HL-60 (cell line): ENCODE data around the gene GPR141.

Experiments used
- GABPA ChIP-seq: IDR thresholded peaks from 2 replicates; pipeline ENCODE4 v1.6.1; 2012; ENCODE audit warnings: low read depth
- POLR2AphosphoS5 ChIP-seq: IDR thresholded peaks from 2 replicates; pipeline ENCODE4 v1.6.1; 2012; ENCODE audit warnings: low read depth
- TF ChIP-seq, protein P1 (sequence below): IDR thresholded peaks from one replicate; pipeline ENCODE4 v1.5.1; 2011; ENCODE audit warnings: low read length, control low read depth, inconsistent platforms; ENCODE audit not compliant: insufficient read depth
- TF ChIP-seq, protein P2 (sequence below): IDR thresholded peaks from 2 replicates; pipeline ENCODE4 v1.6.1; 2012; ENCODE audit warnings: low read depth; ENCODE audit not compliant: insufficient replicate concordance

DNA sequence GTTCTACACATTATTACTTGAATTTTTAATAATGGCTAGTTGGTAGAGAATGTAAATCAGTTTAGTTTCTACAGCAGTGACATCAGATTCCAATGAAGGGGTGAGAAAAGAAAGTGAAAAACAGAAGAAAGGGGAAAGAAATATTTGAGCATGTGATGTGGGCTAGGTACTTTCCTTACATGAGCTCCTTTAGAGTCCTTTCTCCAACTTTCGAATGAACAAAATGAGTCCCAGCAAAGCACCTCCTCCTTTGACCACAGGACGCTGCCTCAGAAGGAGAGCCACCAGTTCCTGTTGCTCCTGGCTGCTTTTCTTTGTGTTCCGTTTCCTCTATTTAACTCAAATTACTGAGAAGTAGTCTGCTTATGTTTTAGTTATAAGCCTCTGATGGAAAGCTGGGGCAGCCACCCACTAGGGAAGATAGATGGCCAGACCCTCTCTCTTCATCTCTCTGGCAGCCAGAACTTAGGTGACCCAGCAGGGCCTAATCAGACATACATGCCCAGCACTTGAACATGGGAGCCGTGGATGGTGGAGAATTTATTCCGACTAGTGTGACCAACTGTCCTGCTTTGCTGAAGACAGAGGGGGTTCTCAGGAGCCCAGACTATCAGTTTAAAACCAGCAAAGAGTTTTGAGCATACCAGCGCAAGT, 82.4 kb downstream of the GPR141 start:
- TF ChIP-seq, protein P1, sequence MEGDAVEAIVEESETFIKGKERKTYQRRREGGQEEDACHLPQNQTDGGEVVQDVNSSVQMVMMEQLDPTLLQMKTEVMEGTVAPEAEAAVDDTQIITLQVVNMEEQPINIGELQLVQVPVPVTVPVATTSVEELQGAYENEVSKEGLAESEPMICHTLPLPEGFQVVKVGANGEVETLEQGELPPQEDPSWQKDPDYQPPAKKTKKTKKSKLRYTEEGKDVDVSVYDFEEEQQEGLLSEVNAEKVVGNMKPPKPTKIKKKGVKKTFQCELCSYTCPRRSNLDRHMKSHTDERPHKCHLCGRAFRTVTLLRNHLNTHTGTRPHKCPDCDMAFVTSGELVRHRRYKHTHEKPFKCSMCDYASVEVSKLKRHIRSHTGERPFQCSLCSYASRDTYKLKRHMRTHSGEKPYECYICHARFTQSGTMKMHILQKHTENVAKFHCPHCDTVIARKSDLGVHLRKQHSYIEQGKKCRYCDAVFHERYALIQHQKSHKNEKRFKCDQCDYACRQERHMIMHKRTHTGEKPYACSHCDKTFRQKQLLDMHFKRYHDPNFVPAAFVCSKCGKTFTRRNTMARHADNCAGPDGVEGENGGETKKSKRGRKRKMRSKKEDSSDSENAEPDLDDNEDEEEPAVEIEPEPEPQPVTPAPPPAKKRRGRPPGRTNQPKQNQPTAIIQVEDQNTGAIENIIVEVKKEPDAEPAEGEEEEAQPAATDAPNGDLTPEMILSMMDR, result no peak
- TF ChIP-seq POLR2AphosphoS5 (no peak), GABPA (no peak)
- TF ChIP-seq, protein P2, sequence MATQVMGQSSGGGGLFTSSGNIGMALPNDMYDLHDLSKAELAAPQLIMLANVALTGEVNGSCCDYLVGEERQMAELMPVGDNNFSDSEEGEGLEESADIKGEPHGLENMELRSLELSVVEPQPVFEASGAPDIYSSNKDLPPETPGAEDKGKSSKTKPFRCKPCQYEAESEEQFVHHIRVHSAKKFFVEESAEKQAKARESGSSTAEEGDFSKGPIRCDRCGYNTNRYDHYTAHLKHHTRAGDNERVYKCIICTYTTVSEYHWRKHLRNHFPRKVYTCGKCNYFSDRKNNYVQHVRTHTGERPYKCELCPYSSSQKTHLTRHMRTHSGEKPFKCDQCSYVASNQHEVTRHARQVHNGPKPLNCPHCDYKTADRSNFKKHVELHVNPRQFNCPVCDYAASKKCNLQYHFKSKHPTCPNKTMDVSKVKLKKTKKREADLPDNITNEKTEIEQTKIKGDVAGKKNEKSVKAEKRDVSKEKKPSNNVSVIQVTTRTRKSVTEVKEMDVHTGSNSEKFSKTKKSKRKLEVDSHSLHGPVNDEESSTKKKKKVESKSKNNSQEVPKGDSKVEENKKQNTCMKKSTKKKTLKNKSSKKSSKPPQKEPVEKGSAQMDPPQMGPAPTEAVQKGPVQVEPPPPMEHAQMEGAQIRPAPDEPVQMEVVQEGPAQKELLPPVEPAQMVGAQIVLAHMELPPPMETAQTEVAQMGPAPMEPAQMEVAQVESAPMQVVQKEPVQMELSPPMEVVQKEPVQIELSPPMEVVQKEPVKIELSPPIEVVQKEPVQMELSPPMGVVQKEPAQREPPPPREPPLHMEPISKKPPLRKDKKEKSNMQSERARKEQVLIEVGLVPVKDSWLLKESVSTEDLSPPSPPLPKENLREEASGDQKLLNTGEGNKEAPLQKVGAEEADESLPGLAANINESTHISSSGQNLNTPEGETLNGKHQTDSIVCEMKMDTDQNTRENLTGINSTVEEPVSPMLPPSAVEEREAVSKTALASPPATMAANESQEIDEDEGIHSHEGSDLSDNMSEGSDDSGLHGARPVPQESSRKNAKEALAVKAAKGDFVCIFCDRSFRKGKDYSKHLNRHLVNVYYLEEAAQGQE, result no peak
